Sigmoid colon (tissue), 3 donors: ENCODE measurements around the gene SLC13A3.

Experiments
- CTCF ChIP-seq, 4 experiments: fragments of 450-650 bp in 3 of 4; fragments of 200-600 bp in 1 of 4; IDR thresholded peaks; one replicate each; pipeline ENCODE4 v1.5.1; 2016 to 2019; ENCODE audit warnings: antibody characterized with exemption in 4 of 4, mild to moderate bottlenecking in 3 of 4, moderate library complexity in 2 of 4
- POLR2A ChIP-seq, 2 donors: fragments of 450-650 bp; IDR thresholded peaks; one replicate each; pipeline ENCODE4 v1.6.1; 2016; ENCODE audit warnings: antibody characterized with exemption in 2 of 2, mild to moderate bottlenecking in 2 of 2, moderate library complexity in 2 of 2

- no peak for TF ChIP-seq CTCF (IDR thresholded peaks at IDR 0.05)
- no peak for TF ChIP-seq POLR2A (IDR thresholded peaks at IDR 0.05)
Measured at GRCh38 chr20:46624946-46625345, 26.3 kb downstream of the SLC13A3 start.
